Small intestine (tissue), 7 donors: Measurements from ENCODE around the gene DCP2. TPM values are rescaled to one million over a fixed set of nuclear protein-coding genes. Genes with fewer than 3 reads are reported as not detected.
A peak's percentile ranks its signal among the peaks of the same experiment; 100 is the strongest.

Experiments used
- DNase-seq, 2 donors: peaks; one replicate each; pipeline versions ENCODE4 v3.0.0 to v3.0.0-alpha.2; 2013
- FAIRE-seq: peaks from 2 replicates; lab custom pipeline; 2012; peaks lifted over from hg19 to GRCh38; lab: Jason Lieb, UNC
- H3K27ac ChIP-seq, 3 donors: one replicate each; pipeline ENCODE4 v1.5.1; 2013; ENCODE audit warnings: low read length in 2 of 3, mild to moderate bottlenecking in 2 of 3, control low read depth in 1 of 3, inconsistent platforms in 1 of 3, low read depth in 1 of 3, moderate library complexity in 1 of 3
- H3K27me3 ChIP-seq, 3 donors: one replicate each; pipeline ENCODE4 v1.6.1; 2013; ENCODE audit warnings: low read length in 3 of 3, inconsistent platforms in 1 of 3; ENCODE audit not compliant: control insufficient read depth in 3 of 3, insufficient read depth in 3 of 3
- H3K36me3 ChIP-seq, 3 donors: one replicate each; pipeline ENCODE4 v1.6.1; 2013; ENCODE audit warnings: low read length in 3 of 3, inconsistent platforms in 1 of 3, low read depth in 1 of 3, mild to moderate bottlenecking in 1 of 3, moderate library complexity in 1 of 3; ENCODE audit not compliant: control insufficient read depth in 3 of 3, insufficient read depth in 2 of 3
- H3K4me1 ChIP-seq, 3 donors: one replicate each; pipeline ENCODE4 v1.6.1; 2013; ENCODE audit warnings: low read length in 2 of 3, inconsistent platforms in 1 of 3, low read depth in 1 of 3, mild to moderate bottlenecking in 1 of 3, moderate library complexity in 1 of 3; ENCODE audit not compliant: control insufficient read depth in 3 of 3, insufficient read depth in 2 of 3
- H3K4me3 ChIP-seq, 3 donors: one replicate each; pipeline ENCODE4 v1.5.1; 2013; ENCODE audit warnings: low read length in 3 of 3, control low read depth in 1 of 3, inconsistent platforms in 1 of 3, low read depth in 1 of 3, mild to moderate bottlenecking in 1 of 3, moderate library complexity in 1 of 3
- H3K9me3 ChIP-seq, 2 donors: one replicate each; pipeline ENCODE4 v1.6.1; 2013; ENCODE audit warnings: low read depth in 1 of 2, low read length in 1 of 2; ENCODE audit not compliant: control insufficient read depth in 2 of 2, insufficient read depth in 1 of 2
- WGBS, 3 donors: extraction: QIAGEN DNeasy Blood & Tissue Kit; methylation state at CpG; one replicate each; pipeline ENCODE4 v1.1.7; 2013; 5-methylcytosine and 5-hydroxymethylcytosine counted together
- polyA plus RNA-seq, 4 donors: library from polyadenylated mRNA; stranded (reverse) in 3 of 4; unstranded in 1 of 4; fragments of 200-250 nt in 3 of 4; fragments of 120-200 nt in 1 of 4; gene quantifications; one replicate each; pipeline versions ENCODE4 v1.2.1 to v1.2.3, GENCODE V29; 2013
- donor health status: healthy with polysubstance abuse.
- donor health status: control.
- donor health status: control.
- donor health status: Bipolar disorder and iron deficiency.
- donor health status: healthy.

Gene DCP2
- polyA plus RNA-seq, 4 donors: 5.6 to 19.5 (median 8.0) TPM

DNA sequence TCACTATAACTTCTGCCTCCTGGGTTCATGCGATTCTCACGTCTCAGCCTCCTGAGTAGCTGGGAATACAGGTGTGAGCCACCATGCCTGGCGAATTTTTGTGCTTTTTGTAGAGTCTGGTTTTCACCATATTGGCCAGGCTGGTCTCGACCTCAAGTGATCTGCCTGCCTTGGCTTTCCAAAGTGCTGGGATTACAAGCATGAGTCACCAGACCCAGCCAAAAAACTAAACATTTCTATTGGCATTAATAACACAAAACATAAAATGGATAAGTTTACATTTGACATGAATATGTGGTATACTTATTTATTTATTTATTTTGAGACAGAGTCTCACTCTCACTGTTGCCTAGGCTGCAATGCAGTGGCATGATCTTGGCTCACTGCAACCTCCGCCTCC lies 40.9 kb upstream of the DCP2 start:
- Histone ChIP-seq H3K36me3 (no peaks in the 10 kb centered on the region), H3K27ac (no peak overlapping the region), H3K9me3 (no peaks in the 10 kb centered on the region), H3K4me1 (no peaks in the 10 kb centered on the region), H3K4me3 (no peak overlapping the region), H3K27me3 (no peaks in the 10 kb centered on the region)
- WGBS, 3 donors: 89 to 98% (median 96%) methylated on average over 5 of the region's 5 CpGs
- FAIRE-seq (no peak), DNase-seq (no peak)

DNA sequence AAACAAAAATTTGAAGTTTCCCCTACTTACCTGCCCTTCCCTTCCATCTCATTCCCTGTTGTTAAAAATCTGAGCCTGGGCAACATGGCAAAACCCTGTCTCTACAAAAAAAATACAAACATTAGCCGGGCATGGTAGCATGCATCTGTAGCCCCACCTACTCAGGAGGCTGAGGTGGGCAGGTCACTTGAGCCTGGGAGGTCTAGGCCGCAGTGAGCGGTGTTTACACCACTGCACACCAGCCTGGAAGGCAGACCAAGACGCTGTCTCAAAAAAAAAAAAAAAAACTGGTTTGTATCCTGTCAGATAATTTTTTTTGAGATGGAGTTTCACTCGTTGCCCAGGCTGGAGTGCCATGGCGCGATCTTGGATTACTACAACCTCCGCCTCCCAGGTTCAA lies 38.3 kb upstream of the DCP2 start:
- no peak for FAIRE-seq
- 88 to 93% (median 88%) methylated on average over 8 of the region's 8 CpGs for WGBS, 3 donors

DNA sequence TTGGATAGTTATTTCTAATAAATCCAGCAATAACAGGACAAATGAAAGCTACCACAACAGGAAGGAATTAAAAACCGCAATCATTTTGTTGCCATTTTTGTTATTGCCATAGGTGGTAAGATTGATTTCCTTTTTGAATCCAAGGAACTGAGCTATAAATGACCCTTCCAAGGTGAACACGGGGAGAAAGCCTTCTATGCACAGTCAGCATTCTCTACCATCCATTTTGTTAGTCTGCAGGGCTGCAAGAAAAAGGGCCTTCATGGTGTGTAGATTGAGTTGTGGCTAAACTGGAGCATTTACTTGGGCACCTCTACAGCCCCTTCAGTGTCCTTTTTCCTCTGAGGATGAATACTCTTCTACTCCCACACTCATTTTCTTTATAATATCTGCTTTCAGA lies 35.9 kb upstream of the DCP2 start:
- peaks cover 0 to 2% of the 10 kb centered on the region in 2 donors for H3K9me3 ChIP-seq
- no peaks in the 10 kb centered on the region for H3K4me1 ChIP-seq
- no peaks in the 10 kb centered on the region for H3K36me3 ChIP-seq
- WGBS, 3 donors: 70 to 71% (median 70%) methylated on average over 2 of the region's 2 CpGs
- H3K4me3 ChIP-seq: no peak overlapping the region
- no peak overlapping the region for H3K27ac ChIP-seq
- DNase-seq (no peak), FAIRE-seq (no peak)
- no peaks in the 10 kb centered on the region for H3K27me3 ChIP-seq

More for the DNA sequence above, 38.3 kb upstream of the DCP2 start:
- H3K4me1 ChIP-seq: no peaks in the 10 kb centered on the region
- no peak for DNase-seq
- no peaks in the 10 kb centered on the region for H3K36me3 ChIP-seq
- no peaks in the 10 kb centered on the region for H3K27me3 ChIP-seq
- no peaks in the 10 kb centered on the region for H3K9me3 ChIP-seq
- H3K27ac ChIP-seq: no peak overlapping the region
- no peak overlapping the region for H3K4me3 ChIP-seq

DNA sequence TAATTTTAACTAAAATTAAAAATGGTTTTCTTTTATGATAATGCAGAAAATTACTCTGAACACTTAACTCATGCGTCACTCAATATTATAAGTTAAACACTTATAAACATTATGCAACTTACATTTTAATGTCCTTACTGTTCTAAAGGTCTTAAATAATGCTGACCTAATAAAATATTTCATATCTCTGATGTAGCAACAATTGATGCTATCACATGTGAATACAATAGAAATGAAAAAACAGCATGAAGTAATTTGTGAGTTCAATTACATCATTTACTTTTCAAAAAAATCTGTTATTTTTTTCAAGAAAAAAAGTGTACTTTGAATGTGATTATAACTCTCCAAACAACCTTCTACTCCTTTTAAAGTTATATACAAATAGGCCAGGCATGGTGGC lies 28.1 kb upstream of the DCP2 start:
- Histone ChIP-seq H3K36me3 (no peaks in the 10 kb centered on the region), H3K9me3 (peaks cover 0 to 2% of the 10 kb centered on the region in 2 donors), H3K27ac (no peak overlapping the region), H3K4me3 (no peak overlapping the region), H3K4me1 (no peaks in the 10 kb centered on the region), H3K27me3 (no peaks in the 10 kb centered on the region)
- 89 to 97% (median 93%) methylated on average over 1 of the region's 1 CpG for WGBS, 3 donors
- FAIRE-seq (peak; percentile 36), DNase-seq (no peak)

DNA sequence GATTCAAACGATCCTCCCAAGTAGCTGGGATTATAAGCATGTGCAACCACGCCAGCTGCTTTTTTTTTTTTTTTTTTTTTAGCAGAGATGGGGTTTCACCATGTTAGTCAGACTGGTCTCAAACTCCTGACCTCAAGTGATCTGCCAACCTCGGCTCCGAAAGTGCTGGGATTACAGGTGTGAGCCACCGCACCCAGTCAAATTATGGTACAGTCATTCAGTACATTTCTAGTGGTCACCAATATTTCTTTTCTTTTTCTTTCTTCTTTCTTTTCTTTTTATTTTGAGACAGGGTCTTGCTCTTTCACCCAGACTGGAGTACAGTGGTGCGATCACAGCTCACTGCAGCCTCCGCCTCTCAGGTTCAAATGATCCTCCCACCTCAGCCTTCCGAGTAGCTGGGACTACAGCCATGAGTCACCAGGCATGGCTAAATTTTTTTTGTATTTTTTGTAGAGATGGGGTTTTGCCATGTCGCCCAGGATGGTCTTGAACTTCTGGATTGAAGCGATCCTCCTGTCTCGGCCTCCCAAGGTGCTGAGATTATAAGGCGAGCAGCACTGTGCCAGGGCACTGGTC lies 25.4 kb upstream of the DCP2 start:
- Histone ChIP-seq H3K27ac (no peak overlapping the region), H3K4me3 (no peak overlapping the region), H3K4me1 (no peaks in the 10 kb centered on the region), H3K9me3 (no peaks in the 10 kb centered on the region), H3K27me3 (no peaks in the 10 kb centered on the region), H3K36me3 (no peaks in the 10 kb centered on the region)
- 78 to 91% (median 81%) methylated on average over 12 of the region's 12 CpGs for WGBS, 3 donors
- DNase-seq (no peak), FAIRE-seq (no peak)

DNA sequence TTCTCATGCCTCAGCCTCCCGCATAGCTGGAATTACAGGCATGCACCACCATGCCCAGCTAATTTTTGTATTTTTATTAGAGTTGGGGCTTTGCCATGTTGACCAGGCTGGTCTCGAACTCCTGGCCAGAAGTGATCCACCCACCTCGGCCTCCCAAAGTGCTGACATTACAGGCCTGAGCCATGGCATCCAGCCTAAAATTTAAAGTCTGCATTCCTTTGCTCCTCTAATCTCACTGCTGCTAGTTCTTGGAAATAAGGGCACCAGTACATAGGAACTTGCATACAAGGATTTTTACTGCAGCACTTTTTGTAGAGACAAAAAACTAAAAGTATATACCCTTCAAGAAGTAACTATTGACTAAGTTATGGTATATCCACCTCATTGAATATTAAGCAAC lies 20.0 kb upstream of the DCP2 start:
- no peak for DNase-seq
- H3K4me1 ChIP-seq: peaks cover 0 to 6% (median 0%) of the 10 kb centered on the region in 3 donors
- FAIRE-seq: no peak
- no peaks in the 10 kb centered on the region for H3K9me3 ChIP-seq
- no peaks in the 10 kb centered on the region for H3K27me3 ChIP-seq
- H3K36me3 ChIP-seq: no peaks in the 10 kb centered on the region
- WGBS, 3 donors: 88 to 92% (median 91%) methylated on average over 3 of the region's 3 CpGs
- no peak overlapping the region for H3K27ac ChIP-seq
- no peak overlapping the region for H3K4me3 ChIP-seq

DNA sequence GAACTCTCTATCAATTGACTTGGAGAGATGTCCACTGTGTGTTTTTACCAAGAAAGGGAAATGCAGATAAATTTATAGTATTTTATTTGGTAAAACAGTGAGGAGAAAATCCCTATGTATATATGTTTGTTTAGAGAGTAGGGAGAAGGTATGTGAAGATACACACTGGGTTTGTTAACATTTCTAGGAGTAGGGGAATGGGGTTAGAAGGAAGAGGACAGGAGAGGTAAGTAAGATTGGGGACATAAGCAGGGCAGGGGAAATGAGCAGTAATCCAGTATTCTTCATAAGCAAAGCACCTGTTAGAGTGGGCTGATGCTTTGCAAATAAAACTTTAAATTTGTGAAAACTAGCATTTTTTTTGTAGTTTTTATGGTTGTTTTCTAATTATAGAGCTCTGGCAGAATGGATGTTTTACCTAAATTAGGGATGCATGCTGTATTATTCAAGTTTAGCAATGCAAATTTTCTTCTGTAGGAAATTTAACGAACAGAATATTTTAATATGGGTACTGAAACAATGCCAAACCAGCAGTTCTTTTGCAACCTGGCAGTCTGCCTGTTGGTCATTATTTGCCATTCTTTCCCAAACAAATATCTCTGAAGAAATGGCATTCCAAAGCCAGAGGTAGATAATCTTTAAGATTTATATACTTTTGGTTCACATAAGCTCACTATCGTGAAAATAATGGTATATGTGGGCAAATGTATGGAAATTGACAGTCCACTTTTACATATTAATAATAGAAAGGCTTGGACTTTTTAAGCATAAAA lies 19.4 kb upstream of the DCP2 start:
- Histone ChIP-seq H3K36me3 (no peaks in the 10 kb centered on the region), H3K27me3 (no peaks in the 10 kb centered on the region), H3K4me1 (peaks cover 0 to 6% (median 0%) of the 10 kb centered on the region in 3 donors), H3K27ac (no peak overlapping the region), H3K9me3 (no peaks in the 10 kb centered on the region), H3K4me3 (no peak overlapping the region)
- no peak for DNase-seq
- no peak for FAIRE-seq
- 78 to 88% (median 81%) methylated on average over 2 of the region's 2 CpGs for WGBS, 3 donors

DNA sequence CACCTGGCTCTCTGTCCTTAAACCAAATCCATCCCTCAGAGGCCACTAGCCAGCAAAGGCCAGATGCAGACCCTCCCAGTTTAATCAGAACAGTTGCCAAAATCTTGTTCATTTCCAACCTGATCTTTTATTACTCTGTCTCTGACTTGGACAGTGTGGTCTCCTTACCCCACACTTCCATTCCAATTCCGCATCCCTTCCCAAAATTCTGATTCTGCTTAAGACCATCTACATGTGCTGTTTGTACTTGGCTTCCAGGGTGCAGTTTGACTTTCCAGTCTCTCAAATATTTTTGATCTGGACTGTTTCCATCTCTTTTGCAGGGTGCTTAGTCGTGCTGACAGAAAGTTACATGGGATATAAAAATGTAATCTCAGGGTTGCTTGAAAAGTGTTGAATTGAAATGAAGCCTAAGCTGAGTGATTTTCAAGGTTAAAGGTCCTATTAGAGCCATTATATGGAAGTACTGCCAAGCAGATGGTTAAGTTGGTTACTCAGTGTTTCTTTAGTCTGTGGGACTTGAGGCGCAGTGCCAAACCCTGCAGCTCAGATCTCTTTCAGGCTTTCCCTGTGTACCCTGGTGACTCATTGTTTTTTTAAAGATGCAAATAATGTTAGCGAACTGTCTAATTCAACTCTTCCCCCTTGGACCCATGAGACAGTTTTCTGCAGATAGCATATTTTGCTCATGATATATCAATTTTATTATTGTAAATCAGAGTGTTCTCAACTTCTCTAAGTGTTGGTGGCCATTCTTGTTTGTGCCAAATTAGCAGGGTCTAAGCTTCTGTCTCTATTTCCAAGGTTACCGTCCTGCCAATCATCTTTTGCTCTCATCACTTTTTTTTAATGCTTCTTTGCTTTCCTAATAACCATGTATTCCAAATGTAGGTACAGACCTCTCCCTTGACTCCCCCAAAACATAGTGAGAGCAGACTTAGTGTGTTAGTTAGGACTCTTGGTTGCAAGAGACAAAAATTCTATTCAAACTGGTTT lies 18.2 kb upstream of the DCP2 start:
- DNase-seq: peak in 1 of 2 donors; percentile 43
- Histone ChIP-seq H3K9me3 (no peaks in the 10 kb centered on the region), H3K4me1 (peaks cover 0 to 6% (median 0%) of the 10 kb centered on the region in 3 donors), H3K4me3 (no peak overlapping the region), H3K27me3 (no peaks in the 10 kb centered on the region), H3K36me3 (no peaks in the 10 kb centered on the region), H3K27ac (no peak overlapping the region)
- WGBS, 3 donors: 35 to 46% (median 36%) methylated on average over 5 of the region's 5 CpGs
- FAIRE-seq: no peak
